Measurements from ENCODE around the gene BMF.

The BMF gene

DNA sequence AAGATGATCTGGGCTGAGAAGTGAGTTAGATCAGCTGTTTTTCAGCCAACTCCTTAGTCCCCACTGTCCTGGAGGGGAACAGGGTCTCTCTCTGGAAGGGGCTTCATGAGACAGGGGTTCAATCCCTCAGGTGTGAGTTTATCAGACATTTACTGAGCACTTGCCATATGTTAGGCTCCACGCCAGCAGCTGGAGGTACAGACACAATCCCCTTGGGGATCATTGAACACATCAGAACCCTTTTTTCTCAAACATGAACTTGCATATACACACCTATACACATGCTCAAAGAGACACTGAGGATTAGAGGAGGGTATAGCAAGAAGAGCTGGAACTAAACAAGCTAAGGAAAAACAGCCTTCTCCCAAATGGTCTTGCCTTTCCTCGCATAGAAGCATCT, 5.5 kb upstream of the BMF start:
- H3K27ac Mint-ChIP-seq, result peak overlapping the region; percentile 60
- H3K4me1 Mint-ChIP-seq, result peaks cover 19% of the 10 kb centered on the region
- peaks cover 3% of the 10 kb centered on the region for H3K36me3 Mint-ChIP-seq
- no peak for ATAC-seq
- DNase-seq (ENCODE audit: low spot score in 2 of 2), result no peak
- no peaks in the 10 kb centered on the region for H3K9me3 Mint-ChIP-seq
- H3K4me3 Mint-ChIP-seq, result no peak overlapping the region

DNA sequence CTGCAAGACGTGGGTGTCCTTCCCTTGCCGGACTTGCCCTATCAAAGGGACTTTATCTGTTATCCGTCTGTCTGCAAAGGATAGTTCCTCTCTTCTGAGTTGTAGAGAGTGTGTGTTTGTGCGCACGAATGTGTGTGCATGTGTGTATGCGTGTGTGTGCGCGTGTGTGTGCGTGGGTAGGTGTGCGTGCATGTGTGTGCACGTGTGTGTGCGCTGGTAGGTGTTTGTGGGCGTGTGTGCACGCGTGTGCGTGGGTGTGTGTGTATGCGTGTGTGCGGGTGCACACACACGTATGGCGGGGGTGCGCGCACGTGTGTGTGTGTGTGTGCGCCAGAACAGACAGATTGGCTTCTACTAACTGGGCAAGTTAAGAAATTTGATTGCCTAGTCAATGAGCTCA, 4.1 kb upstream of the BMF start:
- Mint-ChIP-seq H3K9me3 (no peaks in the 10 kb centered on the region), H3K36me3 (peaks cover 8% of the 10 kb centered on the region), H3K27ac (no peak overlapping the region), H3K4me1 (peaks cover 29% of the 10 kb centered on the region), H3K4me3 (no peak overlapping the region)
- DNase-seq (ENCODE audit: low spot score in 2 of 2) (no peak), ATAC-seq (no peak)

DNA sequence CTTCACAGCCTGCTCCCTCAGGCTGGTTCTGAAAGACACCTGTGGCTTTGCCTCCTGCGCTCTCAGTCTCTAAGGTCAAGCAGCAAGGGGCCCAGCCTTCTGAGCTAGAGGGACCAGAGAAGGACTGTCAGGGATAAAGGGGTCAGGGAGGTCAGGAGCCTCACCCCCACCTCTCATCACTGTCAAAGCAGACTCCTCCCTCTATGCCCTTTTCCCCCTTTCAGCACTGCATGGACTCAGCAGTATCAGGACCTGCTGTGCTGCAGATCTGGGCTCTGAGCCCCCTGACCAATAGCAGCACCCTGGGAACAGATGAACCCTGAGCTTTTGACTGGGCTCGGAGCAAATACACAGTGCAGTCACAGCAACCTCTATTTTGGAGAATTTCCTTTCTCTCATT, 3.2 kb upstream of the BMF start:
- DNase-seq (ENCODE audit: low spot score in 2 of 2), result no peak
- H3K36me3 Mint-ChIP-seq, result peaks cover 14% of the 10 kb centered on the region
- no peak overlapping the region for H3K4me3 Mint-ChIP-seq
- no peak for ATAC-seq
- no peaks in the 10 kb centered on the region for H3K9me3 Mint-ChIP-seq
- H3K27ac Mint-ChIP-seq, result no peak overlapping the region
- peaks cover 37% of the 10 kb centered on the region for H3K4me1 Mint-ChIP-seq

DNA sequence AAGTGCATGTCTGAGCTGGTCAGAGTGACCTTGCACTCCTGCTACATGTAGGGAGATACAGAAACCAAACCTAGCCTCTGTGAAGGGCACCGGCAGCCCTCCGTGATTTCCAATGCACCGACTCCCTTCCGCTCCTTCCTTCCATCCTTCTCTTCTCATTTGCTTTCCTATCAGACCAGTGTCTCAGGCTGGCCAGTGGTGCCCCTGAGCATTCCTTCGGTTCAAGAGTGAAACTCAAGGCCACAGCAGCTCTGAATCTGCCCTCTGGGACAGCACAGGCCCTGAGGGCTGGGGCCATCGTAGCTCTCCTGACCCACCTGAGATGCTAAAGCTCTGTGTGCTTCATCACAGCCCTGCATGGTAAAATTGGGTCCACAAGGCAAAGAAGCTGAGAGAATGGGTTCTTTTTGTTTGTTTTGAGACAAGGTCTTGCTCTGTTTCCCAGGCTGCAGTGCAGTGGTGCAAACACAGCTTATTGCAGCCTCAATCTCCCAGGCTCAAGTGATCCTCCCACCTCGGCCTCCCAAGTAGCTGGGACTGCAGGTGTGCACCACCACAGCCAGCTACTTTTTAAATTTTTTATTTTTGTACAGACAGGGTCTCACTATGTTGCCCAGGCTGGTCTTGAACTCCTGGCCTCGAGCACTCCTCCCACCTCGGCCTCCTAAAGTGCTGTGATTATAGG, 2.3 kb upstream of the BMF start:
- no peak overlapping the region for H3K4me3 Mint-ChIP-seq
- ATAC-seq (no peak), DNase-seq (ENCODE audit: low spot score in 2 of 2) (no peak)
- H3K27ac Mint-ChIP-seq, result no peak overlapping the region
- peaks cover 39% of the 10 kb centered on the region for H3K4me1 Mint-ChIP-seq
- H3K9me3 Mint-ChIP-seq, result no peaks in the 10 kb centered on the region
- peaks cover 14% of the 10 kb centered on the region for H3K36me3 Mint-ChIP-seq

DNA sequence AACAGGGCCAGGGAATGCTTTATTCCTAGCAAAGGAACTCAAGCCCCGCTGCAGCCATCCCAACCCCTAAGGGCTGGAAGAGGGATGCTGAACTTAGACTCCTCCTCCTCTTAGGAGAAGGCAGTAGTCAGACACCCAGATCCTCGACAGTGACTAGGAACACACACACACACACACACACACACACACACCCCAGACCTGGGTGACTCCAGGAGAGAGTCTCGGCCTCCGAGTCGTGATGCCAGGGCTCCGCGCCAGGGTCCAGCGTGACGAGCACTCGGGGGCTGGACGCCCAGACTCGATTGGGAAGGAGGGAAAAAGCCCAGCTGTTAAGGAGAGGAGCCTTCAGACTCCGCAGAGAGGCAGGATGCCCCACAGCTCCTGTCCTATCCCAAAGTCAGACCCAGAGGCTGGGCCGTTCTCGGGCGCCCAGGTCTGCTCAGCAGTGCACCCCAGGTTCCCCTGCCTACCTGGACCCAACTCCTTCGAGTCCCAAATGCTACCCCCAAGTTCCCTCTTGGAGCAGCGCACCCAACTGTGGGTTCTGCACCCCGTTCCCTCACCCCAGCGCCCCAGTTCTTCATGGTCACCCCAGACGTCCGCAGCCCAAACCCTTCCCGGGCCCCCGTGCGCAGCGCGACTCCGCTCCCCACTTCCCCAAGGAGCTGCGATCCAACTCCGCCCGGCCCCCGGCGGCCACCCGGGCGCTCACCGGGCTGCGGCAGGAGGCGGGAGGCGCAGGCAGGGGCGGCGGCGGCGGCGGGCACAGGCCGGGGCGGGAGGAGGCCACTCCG, 421 bp downstream of the BMF start:
- Mint-ChIP-seq H3K27ac (peak overlapping the region; percentile 86), H3K4me1 (peaks cover 57% of the 10 kb centered on the region)
- no peak for DNase-seq (ENCODE audit: low spot score in 2 of 2)

DNA sequence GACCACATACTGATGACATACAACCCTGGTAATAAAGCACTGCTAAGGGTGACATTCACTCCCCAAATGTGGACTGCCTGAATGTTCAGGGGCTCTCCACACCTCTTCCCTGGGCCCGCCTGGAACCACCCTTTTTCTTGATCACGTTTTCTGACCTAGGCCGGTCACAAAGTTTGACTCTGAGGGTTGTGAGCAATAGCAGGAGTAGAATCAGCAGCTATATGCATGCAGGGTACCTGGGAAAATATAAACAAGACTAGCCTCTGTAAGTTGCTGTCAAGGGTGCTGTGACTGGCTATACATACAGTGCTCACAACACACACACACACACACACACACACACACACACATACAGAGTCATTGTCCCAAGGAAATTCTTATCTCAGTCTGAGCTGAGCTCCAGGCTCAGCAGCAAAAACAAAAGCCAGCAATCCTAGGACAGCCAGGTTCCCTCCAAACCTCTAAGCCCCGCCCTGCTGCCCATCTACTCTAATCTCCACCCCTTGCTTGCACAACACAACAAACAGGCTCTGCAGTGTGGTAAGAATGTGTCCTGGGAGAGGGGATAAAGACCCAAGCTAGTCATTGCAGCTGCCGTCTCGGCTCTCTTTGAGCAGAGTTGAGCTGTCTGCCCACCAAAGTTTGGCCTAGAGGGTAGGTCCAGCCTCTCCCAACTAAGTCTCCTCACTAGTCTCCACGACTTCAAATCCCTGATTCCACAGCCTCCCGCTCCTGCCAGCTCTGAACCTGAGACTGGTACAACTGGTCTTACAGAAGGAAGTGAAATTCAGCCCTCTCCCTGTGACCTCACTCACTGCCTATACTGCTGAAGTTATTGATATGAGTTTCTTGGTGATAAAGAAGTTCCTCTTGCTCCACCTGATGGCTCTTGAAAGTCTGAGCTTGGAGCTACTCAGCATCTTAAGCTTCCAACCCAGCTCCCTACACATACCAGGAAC, 2.2 kb downstream of the BMF start:
- no peak for DNase-seq (ENCODE audit: low spot score in 2 of 2)
- peak; percentile 42 for ATAC-seq
- H3K4me1 Mint-ChIP-seq, result peaks cover 66% of the 10 kb centered on the region
- peaks cover 20% of the 10 kb centered on the region for H3K36me3 Mint-ChIP-seq
- peak overlapping the region; percentile 92 for H3K4me3 Mint-ChIP-seq
- no peaks in the 10 kb centered on the region for H3K9me3 Mint-ChIP-seq
- peak overlapping the region; percentile 85 for H3K27ac Mint-ChIP-seq

More for the DNA sequence above, 421 bp downstream of the BMF start:
- Mint-ChIP-seq H3K4me3 (peak overlapping the region; percentile 92), H3K9me3 (no peaks in the 10 kb centered on the region), H3K36me3 (peaks cover 20% of the 10 kb centered on the region)
- ATAC-seq, result peak; percentile 2

DNA sequence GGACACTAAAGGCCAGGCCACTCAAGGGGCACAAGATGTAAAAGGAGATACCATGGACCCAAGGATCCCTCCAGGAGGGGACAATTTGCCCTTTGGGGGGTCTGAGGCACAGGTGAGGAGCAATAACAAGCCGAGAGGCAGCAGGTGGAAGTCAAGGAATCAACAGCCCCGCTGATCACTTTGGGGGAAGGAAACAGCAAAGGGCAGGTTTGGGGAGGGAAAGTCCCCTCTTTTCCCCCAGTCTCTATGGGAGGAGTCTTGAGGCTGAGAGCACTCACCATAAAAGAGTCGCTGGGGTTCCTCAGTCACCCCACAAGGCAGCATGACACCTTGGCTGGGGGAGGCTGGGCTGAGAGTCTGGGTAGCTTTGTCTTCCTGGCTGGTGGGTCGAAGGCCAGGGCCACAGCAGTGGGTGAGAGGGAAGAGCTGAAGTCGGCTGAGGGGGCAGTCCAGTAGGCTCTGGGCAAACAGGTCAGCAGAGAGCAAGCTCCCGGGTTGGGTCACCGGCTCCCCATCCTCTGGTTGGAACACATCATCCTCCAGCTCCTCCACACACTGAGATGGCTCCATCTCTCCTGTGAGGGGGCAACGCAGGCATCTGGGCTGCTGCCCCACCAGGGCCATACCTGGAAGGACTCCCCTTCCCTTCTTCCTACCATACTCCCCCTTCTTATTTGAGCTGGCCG, 3.0 kb downstream of the BMF start:
- ATAC-seq (peak; percentile 31), DNase-seq (ENCODE audit: low spot score in 2 of 2) (no peak)
- H3K4me3 Mint-ChIP-seq, result peak overlapping the region; percentile 92
- H3K36me3 Mint-ChIP-seq, result peaks cover 20% of the 10 kb centered on the region
- peaks cover 74% of the 10 kb centered on the region for H3K4me1 Mint-ChIP-seq
- H3K27ac Mint-ChIP-seq, result peak overlapping the region; percentile 85
- no peaks in the 10 kb centered on the region for H3K9me3 Mint-ChIP-seq

DNA sequence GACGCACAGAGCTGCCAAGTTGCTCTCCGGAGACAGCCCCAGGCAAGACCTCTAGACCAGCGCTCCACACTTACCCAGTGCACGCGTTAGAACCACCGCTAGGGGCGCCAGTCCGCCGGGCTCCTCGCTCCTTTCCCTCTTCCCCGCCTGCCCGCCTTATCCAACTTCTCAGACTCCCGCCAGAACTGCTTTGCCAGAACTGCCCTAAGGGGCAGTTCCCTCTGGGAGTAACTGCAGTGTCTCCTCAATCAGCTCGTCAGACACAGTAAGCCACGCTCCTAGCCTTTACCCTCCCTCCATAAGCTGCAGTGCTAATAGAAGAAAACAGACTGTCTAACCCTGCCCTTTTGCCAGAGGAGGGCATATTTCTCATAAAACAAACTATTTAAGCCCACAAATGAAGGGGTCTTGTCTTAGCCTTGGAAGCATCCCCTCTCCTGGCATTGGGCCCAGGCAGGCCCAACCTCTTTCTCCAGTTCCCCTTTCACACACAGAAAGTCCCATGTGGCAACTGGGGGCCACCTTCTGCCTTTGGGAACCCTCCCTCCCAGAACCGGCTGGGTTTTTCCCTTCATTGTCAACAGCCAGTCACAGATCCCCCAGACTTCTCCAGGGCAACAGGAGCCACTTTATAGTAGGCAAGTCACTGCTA, 3.7 kb downstream of the BMF start:
- Mint-ChIP-seq H3K27ac (peak overlapping the region; percentile 85), H3K9me3 (no peaks in the 10 kb centered on the region), H3K4me1 (peaks cover 81% of the 10 kb centered on the region), H3K4me3 (peak overlapping the region; percentile 92), H3K36me3 (peaks cover 20% of the 10 kb centered on the region)
- ATAC-seq (peak; percentile 55), DNase-seq (ENCODE audit: low spot score in 2 of 2) (peak; percentile 68 to 91)

DNA sequence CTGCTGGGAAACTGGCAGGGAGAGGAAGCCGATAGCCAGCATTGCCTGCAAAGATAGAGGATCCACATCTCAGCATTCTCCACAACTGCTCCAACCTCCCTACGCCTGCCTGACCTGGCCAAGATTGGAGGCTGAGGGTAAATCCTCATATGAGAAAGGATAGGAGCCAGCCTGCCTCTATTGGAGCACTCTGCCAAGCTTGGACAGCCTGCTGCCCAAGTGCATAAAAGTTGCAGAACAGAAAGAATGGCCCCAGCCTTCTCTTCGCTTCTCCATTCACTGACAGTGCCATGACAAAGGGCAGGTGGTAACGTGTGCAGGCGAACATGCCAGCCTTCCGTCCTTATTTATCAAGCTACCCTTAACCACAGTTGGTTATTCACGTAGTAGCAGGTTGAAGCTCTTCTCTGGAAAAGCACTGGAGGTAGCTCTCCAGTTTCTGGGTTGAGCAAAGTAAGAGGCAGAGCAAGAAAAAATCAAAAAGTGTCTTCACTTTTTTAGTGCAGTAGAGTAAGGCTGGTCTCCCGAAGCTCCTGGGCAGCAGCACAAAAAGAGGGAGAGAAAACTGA, 4.3 kb downstream of the BMF start:
- no peak for ATAC-seq

DNA sequence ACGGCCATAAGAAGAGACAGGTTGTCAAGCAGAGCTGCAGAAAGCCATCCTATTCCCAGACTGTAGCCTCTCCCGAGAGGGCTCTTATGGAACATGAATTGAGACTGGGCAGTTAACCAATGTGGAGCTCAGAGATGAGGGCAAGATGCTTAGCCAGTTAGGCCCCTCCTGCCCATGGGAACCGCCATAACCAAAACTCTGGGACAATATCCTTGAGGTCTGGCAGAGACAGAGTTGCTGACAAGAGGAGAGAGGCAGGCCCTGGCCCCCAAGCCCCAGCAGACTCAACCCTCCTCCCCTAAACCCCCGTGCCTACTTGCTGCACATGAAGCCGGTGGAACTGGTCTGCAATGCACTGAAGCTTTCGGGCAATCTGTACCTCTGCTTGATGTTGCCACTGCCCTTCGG, 4.8 kb downstream of the BMF start:
- Mint-ChIP-seq H3K27ac (no peak overlapping the region), H3K4me1 (peaks cover 79% of the 10 kb centered on the region), H3K4me3 (no peak overlapping the region), H3K36me3 (peaks cover 17% of the 10 kb centered on the region), H3K9me3 (no peaks in the 10 kb centered on the region)
- DNase-seq (ENCODE audit: low spot score in 2 of 2), result no peak
- no peak for ATAC-seq

More for the DNA sequence above, 4.3 kb downstream of the BMF start:
- DNase-seq (ENCODE audit: low spot score in 2 of 2), result no peak
- Mint-ChIP-seq H3K36me3 (peaks cover 18% of the 10 kb centered on the region), H3K4me3 (peak overlapping the region; percentile 92), H3K4me1 (peaks cover 79% of the 10 kb centered on the region), H3K9me3 (no peaks in the 10 kb centered on the region), H3K27ac (peak overlapping the region; percentile 85)

DNA sequence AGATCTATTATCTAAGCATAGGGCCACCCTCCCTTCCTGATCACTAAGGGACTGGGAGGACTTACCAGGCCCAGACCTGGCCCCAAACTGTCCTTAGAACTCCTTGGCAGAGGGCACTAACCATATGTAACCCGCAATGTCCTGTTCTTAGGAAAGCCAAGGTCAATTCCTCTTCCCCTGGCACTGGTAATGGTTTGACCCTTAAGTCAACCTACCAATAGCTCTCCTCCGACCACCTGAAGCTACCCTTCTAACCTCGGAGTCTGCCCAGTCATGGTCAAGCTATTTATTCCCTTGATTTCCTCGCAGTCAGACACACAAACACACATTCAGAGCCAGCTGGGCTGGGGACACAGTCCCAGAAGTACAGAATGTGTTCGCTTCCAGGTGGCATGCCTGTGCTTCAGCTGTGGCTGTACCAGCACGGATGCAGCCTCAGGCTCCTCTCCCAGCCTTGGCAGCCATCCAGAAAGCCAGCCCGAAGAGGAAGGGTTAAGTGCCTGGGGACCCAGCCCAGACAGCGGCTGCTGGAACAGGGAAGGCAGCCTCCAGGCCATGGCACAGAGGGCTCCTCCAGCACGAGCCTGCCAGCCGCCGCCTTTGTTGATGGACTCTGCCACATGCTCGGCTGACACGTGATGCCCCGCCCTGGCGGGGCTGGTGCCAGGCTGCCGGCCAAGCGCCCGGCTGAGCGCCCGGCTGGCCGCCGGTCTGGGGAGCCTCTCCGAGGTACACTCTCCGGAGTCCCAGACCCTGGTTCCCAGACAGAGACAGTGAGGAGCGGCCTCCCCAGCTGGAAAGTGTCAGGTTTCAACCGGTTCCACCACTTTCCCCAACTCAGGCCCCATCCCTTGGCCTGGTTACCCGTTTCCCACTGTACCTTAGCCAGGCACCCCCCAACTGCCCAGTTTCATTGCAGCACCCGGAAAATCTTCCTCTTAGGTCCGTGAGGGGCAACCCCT, 5.5 kb downstream of the BMF start:
- no peak overlapping the region for H3K27ac Mint-ChIP-seq

DNA sequence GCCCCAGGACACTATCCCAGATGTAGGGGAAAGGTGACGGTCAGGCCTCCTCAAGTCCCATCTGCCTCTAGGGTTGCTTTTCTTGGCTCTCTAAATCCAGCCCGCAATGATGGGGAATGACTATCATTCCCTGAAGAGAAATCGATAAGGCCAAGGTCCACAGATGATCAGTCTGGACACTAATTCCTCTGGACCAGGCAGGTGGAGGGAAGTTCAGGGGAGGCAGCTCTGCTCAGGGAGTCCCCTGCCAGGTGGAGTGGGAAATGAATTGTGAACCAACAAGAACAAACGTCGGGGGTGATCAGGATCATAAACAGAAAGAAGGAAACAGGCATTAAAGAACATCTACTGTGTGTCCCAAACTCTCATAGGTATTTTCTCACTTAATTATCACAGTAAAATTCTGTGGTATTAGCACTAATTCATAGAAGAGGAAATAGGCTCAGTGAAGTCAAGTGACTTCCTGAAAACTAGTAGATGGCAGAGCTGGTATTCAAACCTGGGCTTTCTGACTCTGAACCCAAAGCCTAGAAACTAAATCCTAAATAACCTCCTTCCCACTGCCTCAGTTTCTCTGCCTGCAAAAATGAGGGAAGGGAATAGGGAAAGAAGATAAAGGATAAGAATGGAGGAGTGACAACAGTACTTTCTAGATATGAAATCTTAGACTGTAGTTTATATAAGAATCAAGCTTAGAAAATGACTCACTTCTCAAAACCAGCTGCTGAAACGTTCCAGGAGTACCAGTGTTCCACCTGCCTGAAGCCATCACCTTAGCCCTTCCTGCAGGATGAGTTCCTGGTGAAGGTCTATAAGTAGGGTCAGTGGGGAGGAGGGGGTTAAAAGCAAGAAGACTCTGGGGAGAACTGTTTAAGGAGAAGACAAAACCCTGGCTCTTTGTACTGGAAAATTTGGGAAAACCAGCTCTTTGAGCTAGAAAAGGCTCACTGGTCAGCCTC, 7.5 kb downstream of the BMF start:
- no peaks in the 10 kb centered on the region for H3K9me3 Mint-ChIP-seq
- peak overlapping the region; percentile 98 for H3K27ac Mint-ChIP-seq
- ATAC-seq, result no peak
- peaks cover 20% of the 10 kb centered on the region for H3K36me3 Mint-ChIP-seq
- peak overlapping the region; percentile 16 for H3K4me3 Mint-ChIP-seq
- H3K4me1 Mint-ChIP-seq, result peaks cover 78% of the 10 kb centered on the region
- no peak for DNase-seq (ENCODE audit: low spot score in 2 of 2)

More for the DNA sequence above, 5.5 kb downstream of the BMF start:
- ATAC-seq (no peak), DNase-seq (ENCODE audit: low spot score in 2 of 2) (no peak)
- Mint-ChIP-seq H3K4me3 (no peak overlapping the region), H3K36me3 (peaks cover 21% of the 10 kb centered on the region), H3K4me1 (peaks cover 83% of the 10 kb centered on the region), H3K9me3 (no peaks in the 10 kb centered on the region)
